GM18498 (cell line): Measurements from ENCODE around the gene SYT5.
A peak's percentile ranks its signal among the peaks of the same experiment; 100 is the strongest.
"Not testable (repeated sequence)": the region's sequence is repeated elsewhere in the genome, so short reads cannot be mapped to it uniquely, and the experiment has no call there.

Experiments
- ATAC-seq: cut with Tn5 transposase; IDR thresholded peaks from one replicate; pipeline ENCODE4 v1.9.1; 2021; ENCODE audit warnings: mild to moderate bottlenecking, moderate library complexity; ENCODE audit not compliant: unreplicated experiment

SYT5 gene

GRCh38 chr19:55172318-55172717 is 7.8 kb downstream of the SYT5 start:
- ATAC-seq, result not testable (repeated sequence)

- ATAC-seq, result no peak
Measured at GRCh38 chr19:55171440-55171839, 8.6 kb downstream of the SYT5 start.

- ATAC-seq, result no peak
Measured at GRCh38 chr19:55169136-55169535, 11.0 kb downstream of the SYT5 start.

GRCh38 chr19:55166530-55167268 is 13.4 kb downstream of the SYT5 start, which contains the start of gene DNAAF3:
Gene DNAAF3, minus strand, starts transcription at chr19:55166613. Its CDS starts 200 bp downstream, at chr19:55166413.
- peak; percentile 93 for ATAC-seq

- ATAC-seq, result peak; percentile 27
Measured at GRCh38 chr19:55165952-55166529, 14.0 kb downstream of the SYT5 start.

- no peak for ATAC-seq
Measured at GRCh38 chr19:55161571-55162322, 18.3 kb downstream of the SYT5 start.

GRCh38 chr19:55160986-55161365 is 19.1 kb downstream of the SYT5 start:
- no peak for ATAC-seq

GRCh38 chr19:55160128-55160985 is 19.7 kb downstream of the SYT5 start:
- ATAC-seq, result no peak

- ATAC-seq, result no peak
Measured at GRCh38 chr19:55158848-55159749, 21.0 kb downstream of the SYT5 start.

- ATAC-seq, result no peak
Measured at GRCh38 chr19:55158423-55158822, 21.7 kb downstream of the SYT5 start.

- ATAC-seq, result no peak
Measured at GRCh38 chr19:55157064-55157908, 22.8 kb downstream of the SYT5 start, which contains the start of gene TNNI3. Gene TNNI3, minus strand, starts transcription at chr19:55157732. Its CDS starts 143 bp downstream, at chr19:55157589.

GRCh38 chr19:55156202-55157063 is 23.7 kb downstream of the SYT5 start:
- no peak for ATAC-seq

GRCh38 chr19:55155784-55156183 is 24.3 kb downstream of the SYT5 start:
- ATAC-seq, result not testable (repeated sequence)

GRCh38 chr19:55153652-55154264 is 26.3 kb downstream of the SYT5 start:
- no peak for ATAC-seq

- ATAC-seq, result no peak
Measured at GRCh38 chr19:55152017-55152416, 28.1 kb downstream of the SYT5 start.

GRCh38 chr19:55149078-55150003 is 30.7 kb downstream of the SYT5 start, which contains the start of gene TNNT1:
Gene TNNT1, minus strand, starts transcription at chr19:55149206. Its CDS starts 2,049 bp downstream, at chr19:55147157.
- ATAC-seq, result no peak
